SU-DHL-6 (cell line): ENCODE measurements around the gene ABCA5.

Experiments
- EZH2phosphoT487 ChIP-seq: fragments of 200-600 bp; sonication (generic), shearing (Covaris generic); conservative IDR thresholded peaks from 2 replicates; pipeline ENCODE4 v1.6.1; 2018; ENCODE audit warnings: mild to moderate bottlenecking, antibody characterized with exemption, low read length, moderate library complexity, mixed read lengths
- TF ChIP-seq, protein P1 (sequence below): fragments of 200-600 bp; sonication (generic); IDR thresholded peaks from one replicate; pipeline ENCODE4 v1.5.1; 2017; ENCODE audit warnings: antibody characterized with exemption, mild to moderate bottlenecking, low read length, moderate library complexity; ENCODE audit not compliant: insufficient read depth, poor library complexity, severe bottlenecking

DNA sequence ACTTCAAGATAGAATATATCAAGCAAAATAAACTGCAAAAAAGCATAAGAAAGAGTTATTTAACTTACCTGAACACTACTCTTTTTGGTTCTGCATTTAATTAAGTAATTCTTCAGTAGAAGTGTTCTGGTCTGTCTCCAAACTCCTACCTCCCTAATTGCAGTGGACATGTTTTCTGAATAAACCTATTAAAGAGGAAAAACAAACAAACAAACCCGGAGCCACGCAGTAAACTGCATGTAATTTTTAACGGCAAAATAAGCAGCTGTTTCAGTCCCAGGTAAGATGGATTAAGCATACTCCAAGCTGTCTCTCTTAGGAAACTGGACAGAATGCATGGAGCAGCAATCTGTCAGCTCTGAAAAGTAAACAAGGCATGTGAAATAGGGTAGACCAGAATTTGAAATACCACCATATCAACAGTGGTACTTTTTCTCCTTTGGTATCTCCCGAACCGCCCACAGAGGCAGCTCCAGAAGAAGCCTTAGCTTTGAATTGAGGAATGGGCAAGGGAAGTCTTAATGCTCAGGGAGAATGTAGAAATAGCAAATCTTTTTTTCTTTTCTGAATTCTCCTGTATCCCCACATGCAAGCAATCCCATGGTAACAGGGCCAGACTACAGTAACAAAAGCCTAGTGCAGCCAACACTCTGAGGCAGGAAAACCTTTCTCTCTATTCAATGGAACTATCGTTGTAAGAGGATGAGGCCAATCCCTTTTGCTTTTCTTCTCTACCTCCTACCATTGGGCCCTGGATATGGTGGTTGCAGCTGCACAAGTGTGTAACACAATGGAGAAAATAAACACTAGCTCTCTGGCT lies 12.5 kb downstream of the ABCA5 start:
- TF ChIP-seq, protein P1, sequence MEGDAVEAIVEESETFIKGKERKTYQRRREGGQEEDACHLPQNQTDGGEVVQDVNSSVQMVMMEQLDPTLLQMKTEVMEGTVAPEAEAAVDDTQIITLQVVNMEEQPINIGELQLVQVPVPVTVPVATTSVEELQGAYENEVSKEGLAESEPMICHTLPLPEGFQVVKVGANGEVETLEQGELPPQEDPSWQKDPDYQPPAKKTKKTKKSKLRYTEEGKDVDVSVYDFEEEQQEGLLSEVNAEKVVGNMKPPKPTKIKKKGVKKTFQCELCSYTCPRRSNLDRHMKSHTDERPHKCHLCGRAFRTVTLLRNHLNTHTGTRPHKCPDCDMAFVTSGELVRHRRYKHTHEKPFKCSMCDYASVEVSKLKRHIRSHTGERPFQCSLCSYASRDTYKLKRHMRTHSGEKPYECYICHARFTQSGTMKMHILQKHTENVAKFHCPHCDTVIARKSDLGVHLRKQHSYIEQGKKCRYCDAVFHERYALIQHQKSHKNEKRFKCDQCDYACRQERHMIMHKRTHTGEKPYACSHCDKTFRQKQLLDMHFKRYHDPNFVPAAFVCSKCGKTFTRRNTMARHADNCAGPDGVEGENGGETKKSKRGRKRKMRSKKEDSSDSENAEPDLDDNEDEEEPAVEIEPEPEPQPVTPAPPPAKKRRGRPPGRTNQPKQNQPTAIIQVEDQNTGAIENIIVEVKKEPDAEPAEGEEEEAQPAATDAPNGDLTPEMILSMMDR, result no peak
- no peak for TF ChIP-seq EZH2phosphoT487
